ENCODE measurements around the gene GM2A.
A peak's percentile ranks its signal among the peaks of the same experiment; 100 is the strongest.

- TF ChIP-seq SIN3A (IDR thresholded peaks at IDR 0.05; ENCODE audit: borderline replicate concordance, low read depth, low read length) (no peak), FOSL2 (CRISPR knock-in tag; IDR thresholded peaks at IDR 0.05) (no peak), RFX5 (IDR thresholded peaks at IDR 0.05; ENCODE audit: low read depth, low read length) (no peak), POLR2AphosphoS5 (IDR thresholded peaks at IDR 0.05; ENCODE audit: low read depth, low read length) (peak; percentile 57; the same call in 1 of the 2 replicates), ZFP1 (CRISPR knock-in tag; IDR thresholded peaks at IDR 0.05) (no peak), CCDC6 (CRISPR knock-in tag; IDR thresholded peaks at IDR 0.05) (0 out of 2 replicates have a peak, but pooled peaks have one; percentile 53), CBX5 (CRISPR knock-in tag; IDR thresholded peaks at IDR 0.05; ENCODE audit: borderline replicate concordance) (no peak; the same call in 1 of the 2 replicates)
These were observed 29.3 kb upstream of the GM2A start, which contains the start of gene CCDC69 for GRCh38 chr5:151223447-151224264.
